GM23248 (cell line): ENCODE data around the gene ADGRF5.

ENCODE experiments used
- EZH2 ChIP-seq: fragments of 200-600 bp; sonication (generic); IDR thresholded peaks from 2 replicates; pipeline ENCODE4 v1.6.1; 2018; ENCODE audit warnings: antibody characterized with exemption, mild to moderate bottlenecking; ENCODE audit not compliant: insufficient read depth, poor library complexity, severe bottlenecking
- EZH2phosphoT487 ChIP-seq: fragments of 200-600 bp; sonication (generic); IDR thresholded peaks from 2 replicates; pipeline ENCODE4 v1.6.1; 2018; ENCODE audit warnings: antibody characterized with exemption, moderate library complexity, mild to moderate bottlenecking, low read depth; ENCODE audit not compliant: insufficient read depth

- TF ChIP-seq EZH2 (no peak), EZH2phosphoT487 (no peak)
Measured at GRCh38 chr6:46906776-46907175, 15.0 kb downstream of the ADGRF5 start.
